Measurements from ENCODE around the gene AGBL1. TPM values are rescaled to one million over a fixed set of nuclear protein-coding genes. Genes with fewer than 3 reads are reported as not detected.

AGBL1 gene
- total RNA-seq, 1 donor from 2014 or later: 5.5 TPM

DNA sequence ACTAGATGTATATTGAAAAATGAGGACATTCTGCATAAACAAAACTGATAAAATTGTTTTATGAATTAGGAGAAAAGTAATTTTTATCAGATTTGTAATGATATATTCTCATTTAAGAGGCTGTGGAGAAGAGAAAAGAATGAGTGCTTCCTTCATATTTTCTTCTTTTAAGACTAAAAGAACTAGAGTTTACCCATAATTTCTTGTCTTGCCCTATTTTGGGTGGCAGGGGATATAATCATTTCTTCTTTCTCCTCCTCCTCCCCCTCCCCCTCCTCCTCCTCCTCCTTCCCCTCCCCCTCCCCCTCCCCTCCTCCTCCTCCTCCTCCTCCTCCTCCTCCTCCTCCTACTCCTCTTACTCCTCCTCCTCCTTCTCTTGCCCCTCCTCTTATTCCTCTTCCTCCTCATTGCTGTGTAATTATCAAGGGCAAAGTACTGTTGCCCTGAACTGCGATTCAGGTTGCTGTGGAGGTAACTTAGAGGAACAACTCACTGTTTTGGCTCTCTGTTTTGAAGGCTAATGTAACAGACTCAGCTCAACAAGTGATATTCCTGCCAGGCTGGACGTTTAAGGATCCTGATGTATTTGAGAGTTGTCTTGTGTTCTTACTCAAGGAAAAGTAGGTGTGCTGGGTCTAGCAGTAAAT, 555.4 kb downstream of the AGBL1 start:
- H3K36me3 Mint-ChIP-seq: no peaks in the 10 kb centered on the region
- Histone ChIP-seq H3K9ac (no peak overlapping the region), H3K4me1 (no peaks in the 10 kb centered on the region), H3K4me2 (no peak overlapping the region), H2AFZ (replicated peaks) (no peak overlapping the region), H3K9me3 (ENCODE audit: low read depth) (no peaks in the 10 kb centered on the region), H3K36me3 (no peaks in the 10 kb centered on the region), H4K20me1 (ENCODE audit: low read depth) (no peaks in the 10 kb centered on the region), H3K4me3 (no peak overlapping the region), H3K27me3 (no peaks in the 10 kb centered on the region), H3K27ac (no peak overlapping the region), H3K79me2 (ENCODE audit: low read depth) (no peaks in the 10 kb centered on the region), H3F3A (ENCODE audit: low read depth) (no peaks in the 10 kb centered on the region)
- no peak for DNase-seq (ENCODE audit: low spot score)
- no peak overlapping the region for H3K27ac Mint-ChIP-seq
- TF ChIP-seq EZH2 (IDR thresholded peaks at IDR 0.05) (no peak), EZH2phosphoT487 (IDR thresholded peaks at IDR 0.05) (no peak)
- TF ChIP-seq, protein P1, sequence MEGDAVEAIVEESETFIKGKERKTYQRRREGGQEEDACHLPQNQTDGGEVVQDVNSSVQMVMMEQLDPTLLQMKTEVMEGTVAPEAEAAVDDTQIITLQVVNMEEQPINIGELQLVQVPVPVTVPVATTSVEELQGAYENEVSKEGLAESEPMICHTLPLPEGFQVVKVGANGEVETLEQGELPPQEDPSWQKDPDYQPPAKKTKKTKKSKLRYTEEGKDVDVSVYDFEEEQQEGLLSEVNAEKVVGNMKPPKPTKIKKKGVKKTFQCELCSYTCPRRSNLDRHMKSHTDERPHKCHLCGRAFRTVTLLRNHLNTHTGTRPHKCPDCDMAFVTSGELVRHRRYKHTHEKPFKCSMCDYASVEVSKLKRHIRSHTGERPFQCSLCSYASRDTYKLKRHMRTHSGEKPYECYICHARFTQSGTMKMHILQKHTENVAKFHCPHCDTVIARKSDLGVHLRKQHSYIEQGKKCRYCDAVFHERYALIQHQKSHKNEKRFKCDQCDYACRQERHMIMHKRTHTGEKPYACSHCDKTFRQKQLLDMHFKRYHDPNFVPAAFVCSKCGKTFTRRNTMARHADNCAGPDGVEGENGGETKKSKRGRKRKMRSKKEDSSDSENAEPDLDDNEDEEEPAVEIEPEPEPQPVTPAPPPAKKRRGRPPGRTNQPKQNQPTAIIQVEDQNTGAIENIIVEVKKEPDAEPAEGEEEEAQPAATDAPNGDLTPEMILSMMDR (IDR thresholded peaks at IDR 0.05): no peak
- H3K9me3 Mint-ChIP-seq: no peaks in the 10 kb centered on the region
- H3K4me3 Mint-ChIP-seq: no peak overlapping the region
- peaks cover 4% of the 10 kb centered on the region for H3K27me3 Mint-ChIP-seq (ENCODE audit: insufficient read depth, low read depth)
- no peaks in the 10 kb centered on the region for H3K4me1 Mint-ChIP-seq

DNA sequence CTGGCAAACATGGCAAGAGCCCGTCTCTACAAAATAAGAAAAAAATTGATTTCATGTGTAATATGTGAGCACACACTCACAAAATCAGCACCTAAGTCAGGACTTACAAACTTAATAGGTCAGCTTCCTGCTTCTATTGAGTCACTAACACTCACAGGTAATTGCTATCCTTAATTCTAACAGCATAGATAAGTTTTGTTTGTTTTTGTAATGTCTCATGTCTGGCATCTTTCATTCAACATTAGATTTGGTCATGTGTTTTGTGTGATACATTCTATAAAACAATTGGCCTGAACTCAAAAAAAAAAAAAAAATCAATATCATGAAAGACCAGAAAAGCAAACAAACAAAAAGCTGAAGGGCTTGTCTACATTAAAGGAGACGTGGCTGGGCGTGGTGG, 564.7 kb downstream of the AGBL1 start:
- Histone ChIP-seq H2AFZ (replicated peaks) (no peak overlapping the region), H4K20me1 (ENCODE audit: low read depth) (no peaks in the 10 kb centered on the region), H3K79me2 (ENCODE audit: low read depth) (no peaks in the 10 kb centered on the region), H3K4me2 (no peak overlapping the region), H3K27me3 (no peaks in the 10 kb centered on the region), H3K36me3 (no peaks in the 10 kb centered on the region), H3K4me1 (no peaks in the 10 kb centered on the region), H3K9me3 (ENCODE audit: low read depth) (no peaks in the 10 kb centered on the region), H3K27ac (no peak overlapping the region), H3F3A (ENCODE audit: low read depth) (no peaks in the 10 kb centered on the region), H3K9ac (no peak overlapping the region), H3K4me3 (no peak overlapping the region)
- no peak for TF ChIP-seq EZH2phosphoT487 (IDR thresholded peaks at IDR 0.05)
- TF ChIP-seq, protein P1 (IDR thresholded peaks at IDR 0.05): no peak
- TF ChIP-seq EZH2 (IDR thresholded peaks at IDR 0.05): no peak
- no peaks in the 10 kb centered on the region for H3K36me3 Mint-ChIP-seq
- H3K4me3 Mint-ChIP-seq: no peak overlapping the region
- no peaks in the 10 kb centered on the region for H3K9me3 Mint-ChIP-seq
- peaks cover 11% of the 10 kb centered on the region for H3K4me1 Mint-ChIP-seq
- DNase-seq (ENCODE audit: low spot score): no peak
- no peak overlapping the region for H3K27ac Mint-ChIP-seq
- H3K27me3 Mint-ChIP-seq (ENCODE audit: insufficient read depth, low read depth): peaks cover 2% of the 10 kb centered on the region

DNA sequence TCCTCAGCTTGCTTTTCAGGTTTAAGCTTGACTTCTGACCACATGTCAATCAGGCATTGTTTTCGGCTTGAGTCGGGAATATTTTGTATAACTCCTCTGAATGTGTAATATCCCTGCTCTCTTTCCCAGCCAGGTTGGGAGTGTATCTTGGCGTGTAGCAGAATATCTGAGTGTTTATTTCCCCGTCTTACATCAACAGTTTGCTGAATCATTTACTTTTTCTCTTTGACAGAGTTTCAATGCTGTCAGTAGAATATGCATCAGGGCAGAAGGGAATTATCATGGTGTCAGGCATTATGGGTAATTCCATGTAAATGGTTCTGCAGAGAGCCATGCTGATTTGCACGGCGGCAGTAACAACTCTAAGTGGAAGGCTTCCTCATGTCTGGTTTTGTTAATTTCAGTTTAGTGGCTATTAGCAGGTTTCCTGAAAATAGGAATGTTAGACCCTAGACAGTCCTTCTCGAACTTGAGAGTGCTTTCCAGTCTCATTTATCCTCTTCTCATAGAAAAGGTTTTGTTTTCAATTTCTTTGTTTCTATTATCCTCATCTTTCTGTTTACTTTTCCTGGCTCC, 566.3 kb downstream of the AGBL1 start:
- no peaks in the 10 kb centered on the region for H3K36me3 ChIP-seq
- H3K9me3 ChIP-seq (ENCODE audit: low read depth): no peaks in the 10 kb centered on the region
- no peak overlapping the region for H3K4me3 Mint-ChIP-seq
- H3K9ac ChIP-seq: no peak overlapping the region
- H3K4me3 ChIP-seq: no peak overlapping the region
- H3K4me2 ChIP-seq: no peak overlapping the region
- peak overlapping the region; percentile 62 for H3K27ac Mint-ChIP-seq
- no peak for DNase-seq (ENCODE audit: low spot score)
- no peaks in the 10 kb centered on the region for H3K4me1 ChIP-seq
- H3K9me3 Mint-ChIP-seq: no peaks in the 10 kb centered on the region
- H3K4me1 Mint-ChIP-seq: peaks cover 11% of the 10 kb centered on the region
- no peaks in the 10 kb centered on the region for H3K27me3 ChIP-seq
- H2AFZ ChIP-seq (replicated peaks): no peak overlapping the region
- TF ChIP-seq EZH2phosphoT487 (IDR thresholded peaks at IDR 0.05) (no peak), EZH2 (IDR thresholded peaks at IDR 0.05) (no peak)
- TF ChIP-seq, protein P1 (IDR thresholded peaks at IDR 0.05): no peak
- H4K20me1 ChIP-seq (ENCODE audit: low read depth): no peaks in the 10 kb centered on the region
- H3K27ac ChIP-seq: no peak overlapping the region
- no peaks in the 10 kb centered on the region for H3K79me2 ChIP-seq (ENCODE audit: low read depth)
- no peaks in the 10 kb centered on the region for H3K27me3 Mint-ChIP-seq (ENCODE audit: insufficient read depth, low read depth)
- no peaks in the 10 kb centered on the region for H3K36me3 Mint-ChIP-seq
- H3F3A ChIP-seq (ENCODE audit: low read depth): no peaks in the 10 kb centered on the region

All from neural progenitor cell (in vitro differentiated cells).